AG09309 (cell line): ENCODE measurements around the gene UTP4.
A peak's percentile ranks its signal among the peaks of the same experiment; 100 is the strongest.

Experiments
- DNase-seq: peaks from one replicate; pipeline ENCODE4 v3.0.0-alpha.2; 2010; ENCODE audit warnings: low read depth
- H3K4me3 ChIP-seq: 2 replicates; pipeline ENCODE4 v1.5.1; 2011; ENCODE audit warnings: mild to moderate bottlenecking, low read depth, low read length, moderate library complexity; ENCODE audit not compliant: control insufficient read depth
- TF ChIP-seq, protein P1 (sequence below): IDR thresholded peaks from 2 replicates; pipeline ENCODE4 v1.5.1; 2011; ENCODE audit warnings: mild to moderate bottlenecking, low read depth, low read length, inconsistent platforms; ENCODE audit not compliant: insufficient read depth, control insufficient read depth; ENCODE audit errors: missing control alignments

The UTP4 gene

DNA sequence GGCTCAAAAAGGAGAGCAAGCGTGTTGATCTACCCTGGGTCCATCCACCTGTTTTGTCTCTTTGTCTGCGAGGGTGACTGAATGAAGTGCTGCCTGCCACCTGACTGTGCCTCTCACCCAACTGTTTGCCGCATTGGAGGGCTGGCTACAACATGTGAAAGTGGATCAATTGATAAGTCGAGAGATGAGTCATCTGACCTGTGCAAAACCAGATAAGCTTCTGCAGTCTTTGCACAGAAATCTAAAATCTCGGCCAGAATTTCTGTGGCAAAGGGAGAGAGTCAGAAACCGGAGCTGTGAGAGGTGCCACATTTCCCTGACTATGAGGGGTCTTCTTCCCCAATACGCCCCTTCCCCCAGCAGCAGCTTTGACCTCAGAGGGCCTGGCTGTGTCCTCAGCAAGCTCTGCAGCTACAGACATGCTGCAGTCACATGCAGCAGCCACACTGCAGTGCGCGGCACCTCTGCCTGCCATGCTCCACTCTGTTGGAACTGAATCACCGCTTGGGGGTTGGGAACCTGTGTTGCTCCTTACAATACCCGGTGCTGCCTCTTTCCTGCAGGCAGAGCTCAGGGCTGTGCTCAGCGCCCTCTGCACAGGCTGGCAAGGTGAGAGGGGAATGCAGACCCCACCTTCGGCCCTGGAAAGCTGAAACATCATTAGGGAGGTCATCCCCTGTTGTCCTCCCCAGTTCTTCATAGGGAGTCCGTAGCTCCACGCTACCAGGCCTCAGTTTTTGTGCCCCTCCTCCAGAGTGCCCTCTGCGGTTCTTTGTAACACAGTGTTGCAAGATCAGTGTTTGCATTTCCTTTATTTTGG is 43.1 kb upstream of the UTP4 start:
- TF ChIP-seq, protein P1, sequence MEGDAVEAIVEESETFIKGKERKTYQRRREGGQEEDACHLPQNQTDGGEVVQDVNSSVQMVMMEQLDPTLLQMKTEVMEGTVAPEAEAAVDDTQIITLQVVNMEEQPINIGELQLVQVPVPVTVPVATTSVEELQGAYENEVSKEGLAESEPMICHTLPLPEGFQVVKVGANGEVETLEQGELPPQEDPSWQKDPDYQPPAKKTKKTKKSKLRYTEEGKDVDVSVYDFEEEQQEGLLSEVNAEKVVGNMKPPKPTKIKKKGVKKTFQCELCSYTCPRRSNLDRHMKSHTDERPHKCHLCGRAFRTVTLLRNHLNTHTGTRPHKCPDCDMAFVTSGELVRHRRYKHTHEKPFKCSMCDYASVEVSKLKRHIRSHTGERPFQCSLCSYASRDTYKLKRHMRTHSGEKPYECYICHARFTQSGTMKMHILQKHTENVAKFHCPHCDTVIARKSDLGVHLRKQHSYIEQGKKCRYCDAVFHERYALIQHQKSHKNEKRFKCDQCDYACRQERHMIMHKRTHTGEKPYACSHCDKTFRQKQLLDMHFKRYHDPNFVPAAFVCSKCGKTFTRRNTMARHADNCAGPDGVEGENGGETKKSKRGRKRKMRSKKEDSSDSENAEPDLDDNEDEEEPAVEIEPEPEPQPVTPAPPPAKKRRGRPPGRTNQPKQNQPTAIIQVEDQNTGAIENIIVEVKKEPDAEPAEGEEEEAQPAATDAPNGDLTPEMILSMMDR = no peak
- no peak for DNase-seq
- H3K4me3 ChIP-seq = no peak overlapping the region

DNA sequence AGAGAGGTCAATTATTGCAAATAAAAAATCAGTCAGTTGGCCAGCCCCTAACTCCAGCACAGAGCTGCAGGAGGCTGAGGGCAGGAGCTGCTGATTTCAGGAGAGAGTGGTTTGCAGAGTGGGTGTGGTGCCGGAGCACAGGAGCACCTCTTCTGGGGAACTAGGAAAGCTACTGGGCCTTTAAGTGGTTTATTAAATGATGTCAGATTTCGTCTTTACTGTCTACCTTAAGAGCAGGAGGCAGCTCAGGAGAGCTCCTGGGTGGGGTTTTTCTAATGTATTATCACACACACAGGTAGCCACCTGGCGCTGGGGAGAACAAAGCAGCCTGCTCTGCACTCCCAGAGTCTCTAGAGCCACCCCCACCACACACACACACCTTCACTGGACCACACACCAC is 38.5 kb upstream of the UTP4 start:
- no peak for DNase-seq
- H3K4me3 ChIP-seq = no peak overlapping the region
- TF ChIP-seq, protein P1 = no peak

DNA sequence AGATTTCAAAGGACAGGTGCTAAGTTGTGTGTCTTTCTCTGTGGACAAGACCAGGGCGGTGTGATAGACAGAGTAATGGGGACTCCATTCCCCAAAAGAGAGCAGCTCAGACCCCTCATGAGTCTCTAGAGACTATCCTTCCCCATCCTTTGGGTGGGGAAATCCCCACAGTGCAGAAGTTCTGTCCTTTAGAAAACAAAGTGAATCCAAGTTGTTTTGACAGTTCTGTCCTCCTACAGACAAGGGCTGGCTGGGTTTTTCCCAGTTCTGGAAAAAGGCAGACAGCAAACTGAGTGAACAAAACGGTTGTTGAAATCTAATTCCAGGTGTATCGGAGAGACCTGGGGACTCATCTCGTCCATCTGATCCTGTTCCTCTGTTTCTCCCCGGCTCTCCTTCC is 37.9 kb upstream of the UTP4 start:
- TF ChIP-seq, protein P1 = no peak
- no peak overlapping the region for H3K4me3 ChIP-seq
- DNase-seq = no peak

DNA sequence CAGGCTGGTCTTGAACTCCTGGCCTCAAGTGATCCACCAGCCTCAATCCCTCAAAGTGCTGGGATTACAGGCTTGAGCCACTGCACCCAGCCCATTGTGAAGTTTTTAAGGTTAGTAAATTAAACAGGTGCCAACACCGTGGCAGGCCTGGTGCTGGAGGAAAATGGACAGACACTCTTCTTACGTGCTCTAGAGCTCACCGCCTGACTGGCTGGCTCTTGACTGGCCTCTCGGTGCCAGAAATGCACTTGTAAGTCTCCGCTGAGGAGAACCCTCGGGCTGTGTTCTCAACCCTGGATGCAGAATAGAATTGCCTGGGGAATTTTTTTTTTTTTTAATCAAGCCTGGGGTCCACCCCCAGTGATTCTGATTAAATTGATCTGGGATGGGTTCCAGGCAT is 37.3 kb upstream of the UTP4 start:
- TF ChIP-seq, protein P1 = no peak
- DNase-seq = no peak
- H3K4me3 ChIP-seq = no peak overlapping the region

DNA sequence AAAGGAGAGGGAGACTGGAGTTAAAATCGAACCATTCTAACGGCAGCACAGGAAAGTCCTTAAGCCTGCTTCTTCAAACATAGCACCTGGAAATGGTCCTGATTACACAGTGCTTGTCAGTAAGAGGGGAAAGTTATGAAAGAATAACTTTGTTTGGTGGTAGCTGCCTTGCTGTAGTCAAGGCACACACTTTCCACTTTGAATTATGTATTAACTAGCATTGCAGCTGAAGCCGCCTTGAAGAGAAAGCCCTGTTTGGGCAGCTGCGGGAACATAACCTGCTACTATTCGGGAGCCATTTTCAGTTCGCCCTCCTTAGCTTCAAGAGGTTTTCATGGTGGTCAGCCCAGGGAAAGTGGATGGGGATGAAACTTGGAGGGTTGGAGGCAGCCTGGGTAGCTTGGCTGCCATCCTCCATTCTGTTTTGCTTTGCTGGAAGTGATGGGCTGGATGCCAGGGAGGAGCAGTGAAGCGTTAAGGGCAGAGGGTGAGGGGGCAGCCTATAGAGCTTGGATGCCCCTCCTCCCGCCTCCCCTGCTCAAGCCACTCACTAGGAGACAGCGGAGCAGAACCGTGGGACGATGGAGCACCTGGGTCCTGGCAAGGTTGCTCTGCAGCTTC is 32.3 kb upstream of the UTP4 start:
- TF ChIP-seq, protein P1 = no peak
- DNase-seq = no peak
- H3K4me3 ChIP-seq = no peak overlapping the region

DNA sequence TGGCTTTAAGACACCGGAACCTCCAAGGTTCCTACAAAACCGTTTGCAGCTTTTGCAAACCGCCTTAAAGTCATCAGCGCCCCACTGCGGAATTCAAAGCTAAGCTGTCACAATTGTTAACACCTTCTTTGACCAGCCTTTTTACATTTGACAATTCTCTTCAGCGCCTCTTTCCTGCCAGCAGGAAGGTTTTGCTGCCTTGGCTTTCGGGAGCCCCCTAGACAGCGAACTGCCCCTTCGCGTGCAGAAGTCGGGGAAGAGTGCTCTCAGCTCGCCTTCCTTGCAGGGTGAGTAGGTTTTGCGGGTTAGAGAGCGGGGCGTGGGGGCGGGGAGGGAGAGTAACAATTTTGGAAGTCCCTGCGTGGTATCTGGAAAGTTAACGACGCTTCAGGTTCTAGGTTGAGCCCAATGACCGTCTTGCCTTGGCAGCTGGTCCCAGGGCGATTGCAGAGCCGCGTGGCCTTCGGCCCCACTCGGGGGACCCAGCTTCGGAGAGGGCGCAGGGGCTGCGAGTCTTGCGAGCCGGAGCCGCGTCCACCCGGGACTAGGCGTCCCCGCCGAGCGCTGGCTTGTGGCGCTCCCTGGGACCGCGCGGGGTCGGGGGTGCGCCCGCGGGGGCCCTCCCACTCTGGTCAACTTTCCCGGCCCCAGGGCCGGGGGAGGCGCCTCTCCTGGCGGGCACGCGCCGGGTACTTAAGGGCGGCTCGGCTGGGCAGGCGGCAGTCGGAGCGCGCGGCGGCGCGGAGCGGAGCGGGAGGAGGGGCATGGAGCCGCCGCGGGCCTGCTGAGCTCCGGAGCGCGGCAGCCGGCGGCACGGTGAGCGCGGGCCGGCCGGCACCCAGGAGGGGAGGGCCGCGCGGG is 26.7 kb upstream of the UTP4 start, which contains the start of gene HAS3:
Gene HAS3, plus strand, starts transcription at position 153 of the 861 bp plus-strand sequence. CDS start 3,743 bp downstream, outside the sequence.
- DNase-seq = peak; percentile 24
- TF ChIP-seq, protein P1 = peak; percentile 45

More for the DNA sequence above, 26.7 kb upstream of the UTP4 start, which contains the start of gene HAS3:
- H3K4me3 ChIP-seq = peak within 1 kb of the TSS; percentile 58
